Karpas-422 (cell line): ENCODE results near the gene FRMD7. TPM values are rescaled to one million over a fixed set of nuclear protein-coding genes. Genes with fewer than 3 reads are reported as not detected.
"Not testable (repeated sequence)": the region's sequence is repeated elsewhere in the genome, so short reads cannot be mapped to it uniquely, and the experiment has no call there.

ENCODE experiments used
- DNase-seq: peaks from one replicate; pipeline ENCODE4 v3.0.0-alpha.2; 2015
- H2AFZ ChIP-seq: fragments of 200-600 bp; sonication (generic); 2 replicates; pipeline ENCODE4 v1.6.1; 2014; ENCODE audit warnings: antibody characterized with exemption, low read length, mixed read lengths
- H3K27ac ChIP-seq: fragments of 200-600 bp; sonication (generic); 2 replicates; pipeline ENCODE4 v1.5.1; 2014; ENCODE audit warnings: mild to moderate bottlenecking, low read length, moderate library complexity
- H3K27me3 ChIP-seq: fragments of 200-600 bp; sonication (generic); 2 replicates; pipeline ENCODE4 v1.6.1; 2014; ENCODE audit warnings: low read length, mixed read lengths
- H3K36me3 ChIP-seq: fragments of 200-600 bp; sonication (generic); 2 replicates; pipeline ENCODE4 v1.6.1; 2014; ENCODE audit warnings: low read length, mixed read lengths; ENCODE audit not compliant: insufficient read depth
- H3K4me1 ChIP-seq: fragments of 200-600 bp; sonication (generic); 2 replicates; pipeline ENCODE4 v1.6.1; 2014; ENCODE audit warnings: mild to moderate bottlenecking, low read length, mixed read lengths
- H3K4me2 ChIP-seq: fragments of 200-600 bp; sonication (generic); 2 replicates; pipeline ENCODE4 v1.6.1; 2014; ENCODE audit warnings: low read length, low read depth, mild to moderate bottlenecking; ENCODE audit not compliant: poor library complexity, severe bottlenecking
- H3K4me3 ChIP-seq: fragments of 200-600 bp; sonication (generic); 2 replicates; pipeline ENCODE4 v1.5.1; 2014; ENCODE audit warnings: mild to moderate bottlenecking, antibody characterized with exemption, low read length, mixed read lengths
- H3K79me2 ChIP-seq: fragments of 200-600 bp; sonication (generic); 2 replicates; pipeline ENCODE4 v1.6.1; 2014; ENCODE audit warnings: mild to moderate bottlenecking, low read length, mixed read lengths
- H3K9ac ChIP-seq: fragments of 200-600 bp; sonication (generic); 2 replicates; pipeline ENCODE4 v1.6.0; 2014; ENCODE audit warnings: low read length
- H3K9me2 ChIP-seq: fragments of 200-600 bp; sonication (generic), shearing (Covaris generic); replicated peaks from 2 replicates; pipeline ENCODE4 v1.6.0; 2014; ENCODE audit warnings: mild to moderate bottlenecking, low read length, moderate library complexity; ENCODE audit not compliant: insufficient read depth
- H3K9me3 ChIP-seq: fragments of 300-700, 200-600 bp; sonication (generic); 2 replicates; pipeline ENCODE4 v1.6.1; 2014; ENCODE audit warnings: low read length, mixed read lengths
- H4K20me1 ChIP-seq: fragments of 200-600 bp; sonication (generic); 2 replicates; pipeline ENCODE4 v1.6.1; 2014; ENCODE audit warnings: mild to moderate bottlenecking, antibody characterized with exemption, low read length, low read depth; ENCODE audit not compliant: insufficient read depth
- total RNA-seq: library from RNA; depleted of rRNA; stranded (reverse); fragments of >200 nt; shearing (Covaris generic); gene quantifications from 2 replicates; pipeline ENCODE4 v1.2.3, GENCODE V29; 2014; ENCODE audit warnings: low replicate concordance; rRNA removed

Gene FRMD7, protein sequence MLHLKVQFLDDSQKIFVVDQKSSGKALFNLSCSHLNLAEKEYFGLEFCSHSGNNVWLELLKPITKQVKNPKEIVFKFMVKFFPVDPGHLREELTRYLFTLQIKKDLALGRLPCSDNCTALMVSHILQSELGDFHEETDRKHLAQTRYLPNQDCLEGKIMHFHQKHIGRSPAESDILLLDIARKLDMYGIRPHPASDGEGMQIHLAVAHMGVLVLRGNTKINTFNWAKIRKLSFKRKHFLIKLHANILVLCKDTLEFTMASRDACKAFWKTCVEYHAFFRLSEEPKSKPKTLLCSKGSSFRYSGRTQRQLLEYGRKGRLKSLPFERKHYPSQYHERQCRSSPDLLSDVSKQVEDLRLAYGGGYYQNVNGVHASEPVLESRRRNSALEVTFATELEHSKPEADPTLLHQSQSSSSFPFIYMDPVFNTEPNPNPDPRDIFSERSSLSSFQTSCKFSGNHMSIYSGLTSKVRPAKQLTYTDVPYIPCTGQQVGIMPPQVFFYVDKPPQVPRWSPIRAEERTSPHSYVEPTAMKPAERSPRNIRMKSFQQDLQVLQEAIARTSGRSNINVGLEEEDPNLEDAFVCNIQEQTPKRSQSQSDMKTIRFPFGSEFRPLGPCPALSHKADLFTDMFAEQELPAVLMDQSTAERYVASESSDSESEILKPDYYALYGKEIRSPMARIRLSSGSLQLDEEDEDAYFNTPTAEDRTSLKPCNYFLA
- not detected in 2 replicates for total RNA-seq

DNA sequence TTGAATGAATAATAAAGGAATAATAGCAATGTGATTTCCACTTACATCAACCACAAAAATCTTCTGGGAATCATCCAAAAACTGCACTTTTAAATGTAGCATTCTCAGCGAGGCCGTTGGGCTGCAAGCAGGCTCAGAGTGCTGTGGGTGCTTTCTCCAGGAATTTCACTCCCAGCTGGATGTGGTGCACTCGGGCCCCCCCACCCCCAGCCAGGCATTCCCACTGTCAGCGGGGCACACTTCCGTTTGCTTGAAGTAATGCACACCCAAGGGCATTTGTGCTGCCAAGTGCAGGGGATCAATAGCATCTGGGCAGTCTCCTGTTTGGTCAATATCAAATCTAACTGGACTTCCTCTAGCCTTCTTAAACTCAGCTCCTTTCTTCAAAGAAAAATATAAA is at the start of gene FRMD7:
TSS of gene FRMD7 (minus strand) at position 278 of the 400 bp plus-strand sequence. CDS start at position 102, 176 bp downstream.
- Histone ChIP-seq H3K27ac (no peak within 1 kb of the TSS), H3K9me3 (no peaks in the 10 kb centered on the region), H3K4me2 (no peak within 1 kb of the TSS), H3K4me3 (no peak within 1 kb of the TSS), H2AFZ (no peak within 1 kb of the TSS), H3K9me2 (no peaks in the 10 kb centered on the region), H3K4me1 (no peaks in the 10 kb centered on the region), H4K20me1 (no peaks in the 10 kb centered on the region), H3K9ac (no peak within 1 kb of the TSS), H3K36me3 (no peaks in the 10 kb centered on the region), H3K27me3 (no peaks in the 10 kb centered on the region), H3K79me2 (no peaks in the 10 kb centered on the region)
- DNase-seq: no peak

DNA sequence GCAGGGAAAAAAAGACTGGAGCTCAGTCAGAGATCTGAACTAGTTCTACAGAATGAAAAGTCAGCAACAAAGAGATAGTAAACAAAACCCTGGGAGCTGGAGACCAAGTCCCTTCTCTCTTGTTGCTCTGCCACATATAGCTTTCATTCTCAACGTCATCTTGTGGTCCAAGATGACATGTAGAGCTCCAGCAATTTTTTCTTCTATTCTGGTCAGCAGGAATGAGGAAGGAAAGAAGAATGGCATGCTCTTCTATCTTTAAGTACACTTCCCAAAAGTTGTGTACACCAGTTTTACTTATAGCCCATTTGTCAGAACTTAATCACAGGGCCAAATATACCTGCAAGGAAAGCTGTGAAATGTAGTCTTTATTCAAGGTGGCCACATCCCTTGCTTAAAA is 45.8 kb upstream of the FRMD7 start:
- no peak overlapping the region for H3K27ac ChIP-seq
- no peaks in the 10 kb centered on the region for H3K9me3 ChIP-seq
- no peaks in the 10 kb centered on the region for H3K9me2 ChIP-seq
- no peaks in the 10 kb centered on the region for H3K36me3 ChIP-seq
- H3K27me3 ChIP-seq: no peaks in the 10 kb centered on the region
- no peak overlapping the region for H3K9ac ChIP-seq
- no peaks in the 10 kb centered on the region for H4K20me1 ChIP-seq
- H2AFZ ChIP-seq: no peak overlapping the region
- no peaks in the 10 kb centered on the region for H3K4me1 ChIP-seq
- no peak for DNase-seq
- no peak overlapping the region for H3K4me3 ChIP-seq
- no peaks in the 10 kb centered on the region for H3K79me2 ChIP-seq
- no peak overlapping the region for H3K4me2 ChIP-seq

DNA sequence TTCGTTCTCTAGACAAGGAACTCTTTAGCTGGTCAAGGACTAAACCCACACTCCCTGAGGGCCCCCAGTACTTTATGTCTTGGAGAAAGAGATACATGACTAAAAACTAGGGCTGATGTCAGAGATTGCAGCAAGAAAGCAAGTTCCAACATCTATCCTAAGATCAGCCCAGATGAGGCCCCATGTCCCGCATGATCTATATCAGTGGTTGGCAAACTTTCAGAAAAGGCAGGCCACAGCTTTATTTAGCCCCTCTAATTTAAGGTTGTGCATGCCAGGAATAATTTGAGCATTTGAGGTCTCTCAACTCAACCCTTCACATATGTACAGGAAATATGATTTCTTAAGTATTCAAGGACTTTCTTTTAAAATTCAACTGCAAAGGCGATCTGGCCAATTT is 44.1 kb upstream of the FRMD7 start:
- no peaks in the 10 kb centered on the region for H3K79me2 ChIP-seq
- H3K4me3 ChIP-seq: no peak overlapping the region
- H3K9me2 ChIP-seq: no peaks in the 10 kb centered on the region
- H3K27ac ChIP-seq: no peak overlapping the region
- H3K9ac ChIP-seq: no peak overlapping the region
- H2AFZ ChIP-seq: no peak overlapping the region
- H4K20me1 ChIP-seq: no peaks in the 10 kb centered on the region
- H3K9me3 ChIP-seq: no peaks in the 10 kb centered on the region
- H3K4me2 ChIP-seq: no peak overlapping the region
- H3K4me1 ChIP-seq: no peaks in the 10 kb centered on the region
- DNase-seq: no peak
- no peaks in the 10 kb centered on the region for H3K27me3 ChIP-seq
- no peaks in the 10 kb centered on the region for H3K36me3 ChIP-seq

DNA sequence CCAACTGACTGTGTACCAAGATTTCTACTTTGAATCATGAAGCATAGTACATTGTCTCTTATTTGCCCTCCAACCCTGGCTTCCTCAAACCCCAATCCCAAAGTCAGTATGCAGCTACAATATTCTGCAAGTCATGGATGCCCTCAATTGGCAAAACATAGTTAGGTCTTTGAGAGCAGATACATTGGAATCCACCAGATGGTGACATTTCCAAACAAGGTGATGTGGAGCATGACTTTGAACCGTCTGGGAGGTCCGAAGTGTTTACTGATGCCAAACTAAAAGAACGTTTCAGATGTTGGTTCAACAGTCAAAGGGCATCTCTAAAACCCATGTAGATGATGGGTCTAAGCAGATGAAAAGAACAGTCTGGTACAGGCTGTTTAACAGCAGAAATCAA is 43.7 kb upstream of the FRMD7 start:
- no peaks in the 10 kb centered on the region for H3K27me3 ChIP-seq
- H3K4me1 ChIP-seq: no peaks in the 10 kb centered on the region
- no peak overlapping the region for H3K9ac ChIP-seq
- H2AFZ ChIP-seq: no peak overlapping the region
- no peak overlapping the region for H3K4me2 ChIP-seq
- no peak for DNase-seq
- no peaks in the 10 kb centered on the region for H3K79me2 ChIP-seq
- no peaks in the 10 kb centered on the region for H4K20me1 ChIP-seq
- no peaks in the 10 kb centered on the region for H3K36me3 ChIP-seq
- no peaks in the 10 kb centered on the region for H3K9me2 ChIP-seq
- no peaks in the 10 kb centered on the region for H3K9me3 ChIP-seq
- H3K27ac ChIP-seq: no peak overlapping the region
- H3K4me3 ChIP-seq: no peak overlapping the region

DNA sequence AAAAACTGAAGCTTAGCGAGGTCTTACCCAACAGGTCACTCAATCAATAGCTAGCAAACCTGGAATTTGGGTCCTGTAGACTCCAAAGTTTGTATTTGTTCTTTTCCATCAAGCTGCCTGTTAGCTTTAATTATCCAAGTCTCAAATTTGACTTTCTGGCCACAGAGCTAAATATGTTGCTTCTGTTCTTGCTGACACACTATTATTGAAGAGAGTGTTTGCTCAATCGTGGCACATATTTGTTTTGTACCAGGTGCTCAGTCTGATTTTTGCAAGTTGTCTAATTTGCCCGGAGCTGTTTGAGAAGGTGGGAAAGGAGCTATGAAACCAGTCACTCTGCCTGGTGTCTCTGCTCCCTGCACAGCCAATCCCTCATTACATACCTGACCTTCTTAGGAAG is 41.7 kb upstream of the FRMD7 start:
- Histone ChIP-seq H3K4me1 (no peaks in the 10 kb centered on the region), H3K79me2 (no peaks in the 10 kb centered on the region), H3K27ac (no peak overlapping the region), H2AFZ (no peak overlapping the region), H3K4me3 (no peak overlapping the region), H3K4me2 (no peak overlapping the region), H3K27me3 (no peaks in the 10 kb centered on the region), H3K9ac (no peak overlapping the region), H3K36me3 (no peaks in the 10 kb centered on the region), H4K20me1 (no peaks in the 10 kb centered on the region), H3K9me2 (no peaks in the 10 kb centered on the region), H3K9me3 (peaks cover 8% of the 10 kb centered on the region)
- no peak for DNase-seq

DNA sequence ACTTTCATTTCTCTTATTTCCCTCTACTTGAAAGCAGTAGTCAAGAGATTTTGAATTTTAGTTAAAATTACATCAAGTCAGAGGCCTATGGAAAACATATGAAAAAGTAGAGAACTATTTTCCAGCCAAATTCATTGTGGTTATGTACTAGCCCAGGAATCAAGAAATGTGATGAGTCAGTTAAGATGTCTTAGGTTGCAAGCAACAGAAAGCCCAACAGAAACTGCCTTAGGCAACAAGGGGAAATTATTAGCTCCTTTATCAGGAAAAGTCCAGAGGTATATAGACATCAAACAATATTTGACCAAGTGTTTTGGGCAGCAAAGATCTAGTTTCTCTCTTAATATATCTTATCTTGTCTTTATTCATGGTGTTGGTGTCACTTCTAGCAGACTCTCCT is 37.8 kb upstream of the FRMD7 start:
- DNase-seq: no peak
- H2AFZ ChIP-seq: no peak overlapping the region
- no peaks in the 10 kb centered on the region for H3K4me1 ChIP-seq
- no peaks in the 10 kb centered on the region for H3K79me2 ChIP-seq
- H3K4me2 ChIP-seq: no peak overlapping the region
- H3K36me3 ChIP-seq: no peaks in the 10 kb centered on the region
- no peak overlapping the region for H3K9ac ChIP-seq
- H3K9me2 ChIP-seq: no peaks in the 10 kb centered on the region
- no peaks in the 10 kb centered on the region for H3K27me3 ChIP-seq
- H3K27ac ChIP-seq: no peak overlapping the region
- H3K9me3 ChIP-seq: peaks cover 9% of the 10 kb centered on the region
- no peak overlapping the region for H3K4me3 ChIP-seq
- no peaks in the 10 kb centered on the region for H4K20me1 ChIP-seq

DNA sequence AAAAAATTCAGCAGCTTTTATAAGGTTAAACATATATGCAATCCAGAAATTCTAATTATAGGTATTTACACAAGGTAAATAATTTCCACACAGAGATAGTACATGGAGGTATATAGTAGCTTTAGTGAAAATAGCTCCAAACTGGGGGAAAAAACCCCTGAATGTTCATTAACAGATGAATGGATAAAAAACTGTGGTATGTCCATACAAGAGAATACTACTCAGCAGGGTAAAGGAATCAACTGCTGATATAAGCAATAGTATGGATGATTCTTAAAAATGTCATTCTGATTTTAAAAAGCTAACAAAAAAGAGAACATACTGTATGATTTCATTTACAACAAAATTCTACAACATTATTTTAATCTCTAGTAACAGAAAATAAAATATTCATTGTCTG is 37.2 kb upstream of the FRMD7 start:
- H3K36me3 ChIP-seq: no peaks in the 10 kb centered on the region
- H3K4me2 ChIP-seq: no peak overlapping the region
- H3K9ac ChIP-seq: no peak overlapping the region
- no peaks in the 10 kb centered on the region for H4K20me1 ChIP-seq
- no peaks in the 10 kb centered on the region for H3K27me3 ChIP-seq
- H3K79me2 ChIP-seq: no peaks in the 10 kb centered on the region
- H3K9me3 ChIP-seq: peaks cover 9% of the 10 kb centered on the region
- H3K4me3 ChIP-seq: no peak overlapping the region; the same call in 1 of the 2 replicates
- no peaks in the 10 kb centered on the region for H3K4me1 ChIP-seq
- no peaks in the 10 kb centered on the region for H3K9me2 ChIP-seq
- H3K27ac ChIP-seq: no peak overlapping the region
- no peak overlapping the region for H2AFZ ChIP-seq
- DNase-seq: no peak

DNA sequence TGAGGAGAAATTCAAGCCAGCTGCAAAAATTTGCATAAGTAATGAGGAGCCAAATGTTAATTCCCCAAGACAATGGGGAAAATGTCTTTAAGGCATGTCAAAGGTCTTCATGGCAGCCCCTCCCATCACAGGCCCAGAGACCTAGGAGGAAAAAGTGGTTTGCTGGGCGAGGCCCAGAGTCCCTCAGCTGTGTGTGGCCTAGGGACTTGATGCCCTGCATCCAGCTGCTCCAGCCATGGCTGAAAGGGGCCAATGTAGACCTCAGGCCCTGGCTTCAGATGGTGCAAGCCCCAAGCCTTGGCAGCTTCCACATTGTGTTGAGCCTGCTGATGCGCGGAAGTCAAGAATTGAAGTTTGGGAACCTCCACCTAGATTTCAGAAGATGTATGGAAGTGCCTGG is 35.3 kb upstream of the FRMD7 start:
- not testable (repeated sequence) for H3K9ac ChIP-seq, H3K4me2 ChIP-seq, H3K27ac ChIP-seq, H3K79me2 ChIP-seq, H3K9me2 ChIP-seq, H3K4me3 ChIP-seq, H2AFZ ChIP-seq, H3K27me3 ChIP-seq, H3K36me3 ChIP-seq, H4K20me1 ChIP-seq, H3K9me3 ChIP-seq, DNase-seq, H3K4me1 ChIP-seq
